ENCODE results near the gene H6PD. TPM values are rescaled to one million over a fixed set of nuclear protein-coding genes. Genes with fewer than 3 reads are reported as not detected.

The H6PD gene
- total and polyA plus RNA-seq, 4 donors = 28.9 to 134 (median 56.8) TPM

DNA sequence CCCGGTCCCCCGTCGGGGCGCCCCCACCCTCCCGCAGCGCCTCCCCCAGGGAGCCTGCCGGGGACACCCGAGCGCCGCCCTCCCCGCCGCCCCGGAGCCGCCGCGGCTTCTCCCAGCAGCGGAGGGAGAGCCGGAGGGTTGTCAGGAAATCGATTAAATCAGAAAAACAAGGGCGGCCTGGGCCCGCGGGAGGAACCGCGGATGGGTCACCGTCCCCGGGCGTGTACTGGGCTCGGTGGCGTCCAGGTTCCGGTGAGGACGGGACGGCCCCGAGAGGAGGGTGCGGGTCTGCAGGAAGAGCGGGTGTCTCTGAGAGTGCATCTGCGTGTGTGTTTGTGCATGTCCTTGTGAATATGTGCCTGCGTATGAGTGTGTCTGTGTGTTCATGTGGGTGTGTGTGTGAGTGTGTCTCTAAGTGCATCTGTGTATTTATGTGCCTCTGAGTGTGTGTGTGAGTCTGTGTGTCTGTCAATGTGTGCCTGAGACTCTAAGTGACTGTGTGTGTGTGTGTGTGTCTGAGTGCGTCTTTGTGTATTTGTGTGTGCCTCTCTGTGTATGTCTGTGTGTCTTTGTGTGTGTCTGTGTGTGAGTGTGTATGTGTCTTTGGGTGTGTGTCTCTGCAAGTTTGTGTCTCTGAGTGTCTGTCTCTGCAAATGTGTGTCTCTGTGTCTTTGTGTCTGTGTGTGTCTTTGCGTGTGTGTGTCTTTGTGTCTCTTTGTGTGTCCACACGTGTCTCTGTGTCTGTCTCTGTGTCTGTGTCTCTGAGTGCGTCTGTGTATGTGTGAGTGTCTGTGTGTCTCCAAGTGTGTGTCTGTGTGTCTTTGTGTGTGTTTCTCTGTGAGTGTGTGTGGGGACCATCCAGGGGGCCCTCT is 59.2 kb downstream of the H6PD start:
- Histone ChIP-seq H3K4me3 (ENCODE audit: low read depth in 1 of 3, low read length in 3 of 3) (peak overlapping the region; percentile 67 to 90 (median 86)), H3K9me3 (ENCODE audit: control insufficient read depth in 4 of 4, low read length in 3 of 4) (no peaks in the 10 kb centered on the region), H3K27me3 (ENCODE audit: control insufficient read depth in 4 of 4, insufficient read depth in 4 of 4, low read length in 3 of 4) (no peaks in the 10 kb centered on the region), H3K36me3 (ENCODE audit: control insufficient read depth in 4 of 4, insufficient read depth in 3 of 4, low read depth in 1 of 4, low read length in 3 of 4) (peaks cover 0 to 3% (median 0%) of the 10 kb centered on the region in 4 donors), H3K4me1 (ENCODE audit: control insufficient read depth in 4 of 4, insufficient read depth in 4 of 4, low read length in 3 of 4) (peaks cover 5 to 24% (median 16%) of the 10 kb centered on the region in 4 donors), H3K9ac (ENCODE audit: low read depth in 1 of 2, low read length in 2 of 2) (peak overlapping the region; percentile 14 to 52), H3K27ac (ENCODE audit: low read depth in 1 of 2, low read length in 2 of 2) (peak overlapping the region; percentile 8 to 51)
- WGBS = 7% methylated on average over 41 of the region's 41 CpGs
- TF ChIP-seq HNF4G (IDR thresholded peaks at IDR 0.05) (no peak), FOXA2 (IDR thresholded peaks at IDR 0.05) (no peak), RAD21 (IDR thresholded peaks at IDR 0.05) (peak in 1 of 2 donors; percentile 41), FOXA1 (IDR thresholded peaks at IDR 0.05) (no peak)
- TF ChIP-seq, protein P1, sequence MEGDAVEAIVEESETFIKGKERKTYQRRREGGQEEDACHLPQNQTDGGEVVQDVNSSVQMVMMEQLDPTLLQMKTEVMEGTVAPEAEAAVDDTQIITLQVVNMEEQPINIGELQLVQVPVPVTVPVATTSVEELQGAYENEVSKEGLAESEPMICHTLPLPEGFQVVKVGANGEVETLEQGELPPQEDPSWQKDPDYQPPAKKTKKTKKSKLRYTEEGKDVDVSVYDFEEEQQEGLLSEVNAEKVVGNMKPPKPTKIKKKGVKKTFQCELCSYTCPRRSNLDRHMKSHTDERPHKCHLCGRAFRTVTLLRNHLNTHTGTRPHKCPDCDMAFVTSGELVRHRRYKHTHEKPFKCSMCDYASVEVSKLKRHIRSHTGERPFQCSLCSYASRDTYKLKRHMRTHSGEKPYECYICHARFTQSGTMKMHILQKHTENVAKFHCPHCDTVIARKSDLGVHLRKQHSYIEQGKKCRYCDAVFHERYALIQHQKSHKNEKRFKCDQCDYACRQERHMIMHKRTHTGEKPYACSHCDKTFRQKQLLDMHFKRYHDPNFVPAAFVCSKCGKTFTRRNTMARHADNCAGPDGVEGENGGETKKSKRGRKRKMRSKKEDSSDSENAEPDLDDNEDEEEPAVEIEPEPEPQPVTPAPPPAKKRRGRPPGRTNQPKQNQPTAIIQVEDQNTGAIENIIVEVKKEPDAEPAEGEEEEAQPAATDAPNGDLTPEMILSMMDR (IDR thresholded peaks at IDR 0.05; ENCODE audit: low read depth, low read length, missing input control) = no peak
- no peak for DNase-seq (ENCODE audit: low spot score)

- TF ChIP-seq, protein P2, sequence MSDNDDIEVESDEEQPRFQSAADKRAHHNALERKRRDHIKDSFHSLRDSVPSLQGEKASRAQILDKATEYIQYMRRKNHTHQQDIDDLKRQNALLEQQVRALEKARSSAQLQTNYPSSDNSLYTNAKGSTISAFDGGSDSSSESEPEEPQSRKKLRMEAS (IDR thresholded peaks at IDR 0.05) = no peak
- TF ChIP-seq FOXA1 (IDR thresholded peaks at IDR 0.05) (no peak), TAF1 (conservative IDR thresholded peaks at IDR 0.05) (no peak), REST (IDR thresholded peaks at IDR 0.05) (no peak), EGR1 (IDR thresholded peaks at IDR 0.05; ENCODE audit: low read depth in 2 of 2) (no peak), GABPA (IDR thresholded peaks at IDR 0.05 in 1 of 2, conservative IDR thresholded peaks at IDR 0.05 in 1 of 2) (no peak), ATF3 (IDR thresholded peaks at IDR 0.05) (no peak), YY1 (IDR thresholded peaks at IDR 0.05) (no peak), NR2F2 (IDR thresholded peaks at IDR 0.05) (no peak)
- TF ChIP-seq, protein P1 (IDR thresholded peaks at IDR 0.05; ENCODE audit: low read depth, low read length, missing input control) = no peak
- Histone ChIP-seq H3K4me1 (ENCODE audit: control insufficient read depth in 4 of 4, insufficient read depth in 4 of 4, low read length in 3 of 4) (peaks cover 5 to 24% (median 16%) of the 10 kb centered on the region in 4 donors), H3K27me3 (ENCODE audit: control insufficient read depth in 4 of 4, insufficient read depth in 4 of 4, low read length in 3 of 4) (no peaks in the 10 kb centered on the region), H3K9ac (ENCODE audit: low read depth in 1 of 2, low read length in 2 of 2) (peak overlapping the region; percentile 3 to 52), H3K27ac (ENCODE audit: low read depth in 1 of 2, low read length in 2 of 2) (no peak overlapping the region), H3K9me3 (ENCODE audit: control insufficient read depth in 4 of 4, low read length in 3 of 4) (no peaks in the 10 kb centered on the region), H3K4me3 (ENCODE audit: low read depth in 1 of 3, low read length in 3 of 3) (peak overlapping the region; percentile 67 to 90 (median 86)), H3K36me3 (ENCODE audit: control insufficient read depth in 4 of 4, insufficient read depth in 3 of 4, low read depth in 1 of 4, low read length in 3 of 4) (peaks cover 0 to 3% (median 0%) of the 10 kb centered on the region in 4 donors)
- no peak for DNase-seq (ENCODE audit: low spot score)
- WGBS = 63% methylated on average over 6 of the region's 6 CpGs
These were observed 59.8 kb downstream of the H6PD start for GRCh38 chr1:9294405-9294773.

Measured in liver (tissue), 9 donors.